Fibroblast of villous mesenchyme (primary cell): ENCODE data around the gene A2M. TPM values are rescaled to one million over a fixed set of nuclear protein-coding genes. Genes with fewer than 3 reads are reported as not detected.

Source experiments
- DNase-seq: peaks from one replicate; pipeline ENCODE4 v3.0.0-alpha.2; 2010; ENCODE audit warnings: low read depth
- H3K4me3 ChIP-seq: 2 replicates; pipeline ENCODE4 v1.5.1; 2011; ENCODE audit warnings: low read depth, mild to moderate bottlenecking, low read length
- CTCF ChIP-seq: IDR thresholded peaks from 2 replicates; pipeline ENCODE4 v1.5.1; 2012; ENCODE audit warnings: low read depth, mild to moderate bottlenecking, low read length; ENCODE audit not compliant: insufficient read depth
- total RNA-seq: library from RNA; depleted of rRNA; stranded (reverse); fragments of >200 nt; gene quantifications from 2 replicates; pipeline ENCODE4 v1.2.3, GENCODE V29; 2012

The A2M gene
- total RNA-seq, 1 donor: 14.7 TPM

GRCh38 chr12:9033265-9033887 lies 82.3 kb downstream of the A2M start:
- DNase-seq: no peak
- TF ChIP-seq CTCF: no peak
- H3K4me3 ChIP-seq: no peak overlapping the region

- no peak for TF ChIP-seq CTCF
- H3K4me3 ChIP-seq: no peak overlapping the region
- no peak for DNase-seq
Measured at GRCh38 chr12:9032202-9032964, 83.3 kb downstream of the A2M start.

DNA sequence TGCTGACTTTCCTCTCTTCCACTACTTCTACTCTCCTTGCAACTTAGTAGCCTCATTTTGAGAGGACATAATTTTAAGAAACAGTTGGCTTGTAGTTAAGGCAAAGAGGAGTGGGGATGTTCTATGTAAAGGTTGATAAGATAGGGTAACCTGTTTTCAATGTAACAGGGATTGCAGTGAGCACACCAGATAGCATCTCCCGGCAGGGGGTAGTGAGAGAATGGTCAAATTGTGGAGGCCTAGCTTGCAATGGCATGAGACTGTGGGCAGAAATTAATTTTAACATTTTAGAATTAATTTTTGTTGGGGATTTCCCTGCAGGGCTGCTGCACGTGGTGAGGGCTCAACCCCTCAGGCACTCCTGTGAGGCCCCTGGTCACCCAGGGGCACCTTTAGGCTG lies 84.9 kb downstream of the A2M start:
- DNase-seq: no peak
- H3K4me3 ChIP-seq: no peak overlapping the region
- TF ChIP-seq CTCF: no peak

DNA sequence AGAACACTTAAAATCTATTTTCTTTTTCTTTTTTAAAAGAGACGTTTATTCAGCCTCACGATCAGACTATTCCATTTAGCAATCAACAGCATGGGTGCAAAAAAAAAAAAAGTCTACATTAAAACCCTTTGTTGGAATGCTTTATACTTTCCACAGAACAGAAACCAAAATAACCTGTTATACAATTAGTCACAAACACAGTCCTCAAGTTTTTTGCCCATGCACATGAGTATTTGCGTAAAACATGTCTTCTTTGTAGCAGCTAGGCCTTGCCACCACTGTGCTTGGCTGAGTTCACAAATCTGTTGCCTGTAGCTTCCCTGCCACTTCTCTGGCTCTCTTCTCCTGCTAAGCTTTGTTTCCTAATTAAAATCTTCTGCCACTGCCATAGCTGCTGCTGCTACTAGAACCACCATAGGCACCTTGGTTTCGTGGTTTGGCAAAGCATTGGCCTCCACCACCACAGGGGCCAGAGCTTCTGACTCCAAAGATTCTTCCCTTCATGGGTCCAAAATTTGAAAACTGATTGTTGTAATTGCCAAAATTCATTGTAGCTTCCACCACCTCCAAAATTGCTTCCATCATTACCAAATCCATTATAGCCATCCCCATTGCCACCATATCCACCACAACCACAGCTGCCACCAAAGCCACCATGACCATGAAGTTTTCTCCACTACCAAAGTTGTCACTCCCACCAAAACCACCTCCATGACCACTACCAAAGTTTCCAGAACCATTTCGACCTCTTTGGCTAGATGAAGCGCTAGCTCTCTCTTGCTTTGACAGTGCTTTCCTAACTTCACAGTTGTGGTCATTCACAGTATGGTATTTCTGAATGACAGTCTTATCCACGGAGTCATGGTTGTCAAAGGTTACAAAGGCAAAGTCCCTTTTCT lies 88.3 kb downstream of the A2M start:
- no peak for DNase-seq
- H3K4me3 ChIP-seq: no peak overlapping the region
- no peak for TF ChIP-seq CTCF

DNA sequence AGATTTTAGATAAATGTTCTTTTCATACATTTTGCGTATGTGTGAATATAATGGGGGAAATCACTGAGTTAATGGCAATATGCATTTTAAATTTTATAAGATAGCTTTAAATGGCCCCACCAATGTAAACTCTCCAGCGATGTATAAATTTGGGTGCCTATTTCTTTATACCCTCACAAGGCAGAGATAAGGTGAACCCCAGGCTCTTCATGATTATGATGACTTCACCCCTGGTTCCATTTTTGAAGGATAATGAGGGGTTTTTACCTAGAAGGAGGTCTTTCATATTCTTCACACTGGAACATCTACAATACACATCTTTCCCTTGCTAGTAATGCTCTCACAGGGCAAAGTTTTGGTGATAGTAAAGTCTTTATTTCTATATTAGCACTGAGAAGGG lies 91.2 kb downstream of the A2M start:
- H3K4me3 ChIP-seq: no peak overlapping the region
- no peak for TF ChIP-seq CTCF
- no peak for DNase-seq

GRCh38 chr12:9022592-9022991 lies 93.1 kb downstream of the A2M start:
- no peak for TF ChIP-seq CTCF
- no peak for DNase-seq
- no peak overlapping the region for H3K4me3 ChIP-seq

Other genes with a start within 250 kb of the A2M start
- 13.2 and 13.8 TPM in 2 replicates for gene PHC1, start 201.4 kb downstream of the A2M start, total RNA-seq
- gene M6PR, start 166.3 kb downstream of the A2M start, total RNA-seq: 155 and 215 TPM in 2 replicates
- 0.32 and 0.43 TPM in 2 replicates for gene KLRG1, start 126.4 kb downstream of the A2M start, total RNA-seq
- gene PZP, start 92.5 kb upstream of the A2M start, total RNA-seq: not detected in 2 replicates